Activated naive CD8-positive, alpha-beta T cell (primary cell): ENCODE results near the gene SCARF1.
"Not testable (repeated sequence)": the region's sequence is repeated elsewhere in the genome, so short reads cannot be mapped to it uniquely, and the experiment has no call there.

Source experiments
- H3K27ac Mint-ChIP-seq: one replicate; pipeline ENCODE4 v1.8.0; 2021; ENCODE audit warnings: mixed read lengths
- H3K27me3 Mint-ChIP-seq: one replicate; pipeline ENCODE4 v1.8.0; 2021; ENCODE audit warnings: mixed read lengths
- H3K36me3 Mint-ChIP-seq: one replicate; pipeline ENCODE4 v1.8.0; 2021; ENCODE audit warnings: mixed read lengths
- H3K4me1 Mint-ChIP-seq: one replicate; pipeline ENCODE4 v1.8.0; 2021; ENCODE audit warnings: low read depth, mixed read lengths
- H3K4me3 Mint-ChIP-seq: one replicate; pipeline ENCODE4 v1.8.0; 2021; ENCODE audit warnings: mild to moderate bottlenecking, mixed read lengths
- H3K9me3 Mint-ChIP-seq: one replicate; pipeline ENCODE4 v1.8.0; 2021; ENCODE audit warnings: low read depth, mixed read lengths

The SCARF1 gene, protein sequence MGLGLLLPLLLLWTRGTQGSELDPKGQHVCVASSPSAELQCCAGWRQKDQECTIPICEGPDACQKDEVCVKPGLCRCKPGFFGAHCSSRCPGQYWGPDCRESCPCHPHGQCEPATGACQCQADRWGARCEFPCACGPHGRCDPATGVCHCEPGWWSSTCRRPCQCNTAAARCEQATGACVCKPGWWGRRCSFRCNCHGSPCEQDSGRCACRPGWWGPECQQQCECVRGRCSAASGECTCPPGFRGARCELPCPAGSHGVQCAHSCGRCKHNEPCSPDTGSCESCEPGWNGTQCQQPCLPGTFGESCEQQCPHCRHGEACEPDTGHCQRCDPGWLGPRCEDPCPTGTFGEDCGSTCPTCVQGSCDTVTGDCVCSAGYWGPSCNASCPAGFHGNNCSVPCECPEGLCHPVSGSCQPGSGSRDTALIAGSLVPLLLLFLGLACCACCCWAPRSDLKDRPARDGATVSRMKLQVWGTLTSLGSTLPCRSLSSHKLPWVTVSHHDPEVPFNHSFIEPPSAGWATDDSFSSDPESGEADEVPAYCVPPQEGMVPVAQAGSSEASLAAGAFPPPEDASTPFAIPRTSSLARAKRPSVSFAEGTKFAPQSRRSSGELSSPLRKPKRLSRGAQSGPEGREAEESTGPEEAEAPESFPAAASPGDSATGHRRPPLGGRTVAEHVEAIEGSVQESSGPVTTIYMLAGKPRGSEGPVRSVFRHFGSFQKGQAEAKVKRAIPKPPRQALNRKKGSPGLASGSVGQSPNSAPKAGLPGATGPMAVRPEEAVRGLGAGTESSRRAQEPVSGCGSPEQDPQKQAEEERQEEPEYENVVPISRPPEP

GRCh38 chr17:1645207-1646171 lies at the start of gene SCARF1:
SCARF1 (minus strand) TSS chr17:1645732; CDS start chr17:1645697, 35 bp downstream.
- no peaks in the 10 kb centered on the region for H3K36me3 Mint-ChIP-seq
- H3K27me3 Mint-ChIP-seq = no peaks in the 10 kb centered on the region
- H3K4me3 Mint-ChIP-seq = peak within 1 kb of the TSS; percentile 85
- H3K9me3 Mint-ChIP-seq = no peaks in the 10 kb centered on the region
- H3K4me1 Mint-ChIP-seq = peaks cover 24% of the 10 kb centered on the region
- no peak within 1 kb of the TSS for H3K27ac Mint-ChIP-seq

- no peak overlapping the region for H3K27ac Mint-ChIP-seq
- H3K27me3 Mint-ChIP-seq = peaks cover 7% of the 10 kb centered on the region
- H3K4me1 Mint-ChIP-seq = no peaks in the 10 kb centered on the region
- no peak overlapping the region for H3K4me3 Mint-ChIP-seq
- no peaks in the 10 kb centered on the region for H3K36me3 Mint-ChIP-seq
- no peaks in the 10 kb centered on the region for H3K9me3 Mint-ChIP-seq
Observed at GRCh38 chr17:1693339-1693738, 47.8 kb upstream of the SCARF1 start.

DNA sequence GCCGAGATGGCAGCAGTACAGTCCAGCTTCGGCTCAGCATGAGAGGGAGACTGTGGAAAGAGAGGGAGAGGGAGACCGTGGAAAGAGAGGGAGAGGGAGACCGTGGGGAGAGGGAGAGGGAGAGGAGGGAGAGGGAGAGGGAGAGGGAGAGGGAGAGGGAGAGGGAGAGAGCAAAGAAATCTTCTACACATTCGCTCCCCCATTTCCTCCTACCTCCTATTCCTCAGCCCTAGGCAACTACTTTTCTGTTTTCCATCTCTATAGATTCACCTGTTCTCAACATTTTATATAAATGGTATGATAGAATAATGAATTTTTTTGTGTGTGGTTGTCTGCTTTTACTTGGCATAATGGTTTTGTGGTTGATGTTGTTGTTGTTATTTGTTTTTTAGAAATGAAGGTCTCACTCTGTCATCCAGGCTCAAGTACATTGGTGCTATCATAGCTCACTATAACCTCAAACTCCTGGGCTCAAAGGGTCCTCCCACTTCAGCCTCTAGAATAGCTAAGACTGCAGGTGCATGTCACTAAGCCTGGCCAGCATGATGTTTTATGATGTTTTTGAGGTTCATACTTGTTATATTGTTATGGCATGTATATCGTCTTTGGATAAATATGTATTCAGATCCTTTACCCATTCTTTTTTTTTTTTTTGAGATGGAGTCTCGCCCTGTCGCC lies 45.2 kb upstream of the SCARF1 start:
- Mint-ChIP-seq H3K36me3 (no peaks in the 10 kb centered on the region), H3K27me3 (peaks cover 7% of the 10 kb centered on the region), H3K9me3 (no peaks in the 10 kb centered on the region), H3K4me3 (no peak overlapping the region), H3K4me1 (peaks cover 3% of the 10 kb centered on the region), H3K27ac (no peak overlapping the region)

- H3K4me1 Mint-ChIP-seq = peaks cover 17% of the 10 kb centered on the region
- H3K9me3 Mint-ChIP-seq, H3K4me3 Mint-ChIP-seq, H3K27me3 Mint-ChIP-seq, H3K36me3 Mint-ChIP-seq, H3K27ac Mint-ChIP-seq: not testable (repeated sequence)
Observed at GRCh38 chr17:1688405-1688804, 42.9 kb upstream of the SCARF1 start.

GRCh38 chr17:1686086-1686485 lies 40.6 kb upstream of the SCARF1 start:
- H3K27ac Mint-ChIP-seq = peak overlapping the region; percentile 25
- H3K9me3 Mint-ChIP-seq = no peaks in the 10 kb centered on the region
- H3K36me3 Mint-ChIP-seq = peaks cover 10% of the 10 kb centered on the region
- H3K4me1 Mint-ChIP-seq = peaks cover 38% of the 10 kb centered on the region
- H3K4me3 Mint-ChIP-seq = peak overlapping the region; percentile 11
- H3K27me3 Mint-ChIP-seq = no peaks in the 10 kb centered on the region

- H3K4me1 Mint-ChIP-seq = peaks cover 45% of the 10 kb centered on the region
- peak within 1 kb of the TSS; percentile 98 for H3K27ac Mint-ChIP-seq
- no peaks in the 10 kb centered on the region for H3K27me3 Mint-ChIP-seq
- H3K4me3 Mint-ChIP-seq = peak within 1 kb of the TSS; percentile 98
- H3K9me3 Mint-ChIP-seq = no peaks in the 10 kb centered on the region
- H3K36me3 Mint-ChIP-seq = peaks cover 10% of the 10 kb centered on the region
Observed at GRCh38 chr17:1684378-1685189, 39.1 kb upstream of the SCARF1 start, which contains the start of gene PRPF8. PRPF8 (minus strand) TSS chr17:1684867; CDS start chr17:1684571, 296 bp downstream.

DNA sequence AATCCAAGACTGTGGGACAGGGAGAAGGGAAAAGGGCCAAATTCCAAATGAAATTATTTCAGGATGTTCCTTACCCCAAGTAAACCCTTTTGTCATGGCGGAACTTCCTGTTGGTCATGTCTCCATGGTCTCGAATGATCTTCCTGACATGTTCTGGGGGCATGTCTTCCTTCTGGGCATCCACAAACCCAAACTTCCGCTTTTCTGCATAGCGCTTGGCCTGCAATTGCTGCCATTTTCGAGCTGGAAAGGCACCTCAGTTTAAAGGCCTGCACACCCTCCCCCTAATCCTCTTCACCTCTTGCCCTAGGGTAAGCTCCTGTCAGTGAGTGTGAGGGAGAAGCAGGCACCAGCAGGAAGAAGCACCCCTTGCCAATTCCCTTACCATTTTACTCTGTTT lies 37.9 kb upstream of the SCARF1 start:
- peak overlapping the region; percentile 98 for H3K4me3 Mint-ChIP-seq
- H3K27ac Mint-ChIP-seq = peak overlapping the region; percentile 98
- H3K9me3 Mint-ChIP-seq = no peaks in the 10 kb centered on the region
- H3K36me3 Mint-ChIP-seq = peaks cover 11% of the 10 kb centered on the region
- peaks cover 45% of the 10 kb centered on the region for H3K4me1 Mint-ChIP-seq
- no peaks in the 10 kb centered on the region for H3K27me3 Mint-ChIP-seq

- Mint-ChIP-seq H3K4me3 (no peak overlapping the region), H3K27ac (no peak overlapping the region), H3K36me3 (peaks cover 7% of the 10 kb centered on the region), H3K27me3 (no peaks in the 10 kb centered on the region), H3K4me1 (peaks cover 14% of the 10 kb centered on the region), H3K9me3 (no peaks in the 10 kb centered on the region)
Observed at GRCh38 chr17:1676401-1676800, 30.9 kb upstream of the SCARF1 start.

DNA sequence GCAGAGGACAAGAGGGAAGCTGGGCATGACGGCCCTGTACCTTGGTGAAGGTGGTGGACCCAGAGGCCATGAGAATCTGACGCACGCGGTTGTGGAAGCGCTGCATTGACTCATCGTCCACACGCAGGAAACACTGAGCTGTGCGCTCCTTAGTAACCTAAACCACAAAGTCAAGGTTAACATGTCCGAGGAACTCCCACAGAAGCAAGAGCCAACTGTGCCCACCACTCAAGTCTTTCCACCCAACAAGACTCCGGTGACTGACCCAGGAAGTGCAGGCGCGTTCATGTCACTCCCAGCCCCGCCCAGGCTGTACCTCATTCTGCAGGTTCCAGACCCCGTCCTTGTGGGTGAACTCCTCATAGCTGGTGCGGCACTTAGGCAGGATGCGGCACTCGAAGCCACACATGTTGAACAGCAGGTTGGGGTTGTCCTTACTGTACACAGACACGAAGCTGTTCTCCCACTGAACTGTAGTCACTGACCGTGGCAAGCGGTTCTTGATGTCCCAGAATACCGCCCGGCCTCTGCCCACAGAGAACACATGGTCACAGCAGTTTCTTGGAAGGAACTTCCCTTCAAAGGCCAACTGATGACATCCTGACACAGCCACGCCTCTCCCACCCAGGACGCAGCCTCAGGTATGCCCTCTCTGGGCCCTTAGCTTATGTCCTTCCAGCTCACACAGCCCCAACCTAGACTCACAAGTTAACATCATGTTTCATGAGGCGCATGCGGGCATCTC lies 27.7 kb upstream of the SCARF1 start:
- Mint-ChIP-seq H3K27ac (no peak overlapping the region), H3K4me3 (no peak overlapping the region), H3K36me3 (peaks cover 11% of the 10 kb centered on the region), H3K27me3 (no peaks in the 10 kb centered on the region), H3K4me1 (peaks cover 20% of the 10 kb centered on the region), H3K9me3 (no peaks in the 10 kb centered on the region)

GRCh38 chr17:1663934-1664333 lies 18.4 kb upstream of the SCARF1 start:
- not testable (repeated sequence) for H3K4me3 Mint-ChIP-seq, H3K9me3 Mint-ChIP-seq, H3K4me1 Mint-ChIP-seq, H3K27me3 Mint-ChIP-seq, H3K27ac Mint-ChIP-seq, H3K36me3 Mint-ChIP-seq

GRCh38 chr17:1661045-1661444 lies 15.5 kb upstream of the SCARF1 start:
- H3K27ac Mint-ChIP-seq = no peak overlapping the region
- no peak overlapping the region for H3K4me3 Mint-ChIP-seq
- peaks cover 4% of the 10 kb centered on the region for H3K4me1 Mint-ChIP-seq
- no peaks in the 10 kb centered on the region for H3K27me3 Mint-ChIP-seq
- H3K9me3 Mint-ChIP-seq = no peaks in the 10 kb centered on the region
- peaks cover 12% of the 10 kb centered on the region for H3K36me3 Mint-ChIP-seq

- Mint-ChIP-seq H3K4me1 (peaks cover 4% of the 10 kb centered on the region), H3K27me3 (no peaks in the 10 kb centered on the region), H3K27ac (peak overlapping the region; percentile 22), H3K4me3 (no peak overlapping the region), H3K9me3 (no peaks in the 10 kb centered on the region), H3K36me3 (peaks cover 23% of the 10 kb centered on the region)
Observed at GRCh38 chr17:1658100-1658499, 12.6 kb upstream of the SCARF1 start.

DNA sequence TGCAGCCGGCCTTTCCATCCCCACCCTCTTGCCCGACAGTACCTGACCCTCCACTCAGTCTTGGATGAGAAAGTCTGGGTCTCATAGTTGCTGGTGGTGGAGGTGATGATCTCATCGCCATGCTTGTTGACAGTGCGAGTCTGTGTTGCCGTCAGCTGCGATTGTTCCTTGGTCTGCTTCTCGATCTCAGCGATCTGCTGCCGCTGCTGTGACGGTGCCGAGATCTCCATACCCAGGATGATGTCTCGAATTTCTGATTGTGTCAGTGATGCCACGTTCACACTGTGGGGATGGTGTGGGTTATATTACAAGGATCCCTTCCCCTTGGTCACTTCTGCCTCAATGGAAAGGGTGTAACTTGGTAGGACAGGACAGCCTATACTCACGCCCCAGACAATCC lies 8.2 kb upstream of the SCARF1 start:
- Mint-ChIP-seq H3K4me3 (no peak overlapping the region), H3K27me3 (no peaks in the 10 kb centered on the region), H3K36me3 (peaks cover 23% of the 10 kb centered on the region), H3K9me3 (no peaks in the 10 kb centered on the region), H3K4me1 (peaks cover 5% of the 10 kb centered on the region), H3K27ac (peak overlapping the region; percentile 58)
